ENCODE results near the gene RERG.

DNA sequence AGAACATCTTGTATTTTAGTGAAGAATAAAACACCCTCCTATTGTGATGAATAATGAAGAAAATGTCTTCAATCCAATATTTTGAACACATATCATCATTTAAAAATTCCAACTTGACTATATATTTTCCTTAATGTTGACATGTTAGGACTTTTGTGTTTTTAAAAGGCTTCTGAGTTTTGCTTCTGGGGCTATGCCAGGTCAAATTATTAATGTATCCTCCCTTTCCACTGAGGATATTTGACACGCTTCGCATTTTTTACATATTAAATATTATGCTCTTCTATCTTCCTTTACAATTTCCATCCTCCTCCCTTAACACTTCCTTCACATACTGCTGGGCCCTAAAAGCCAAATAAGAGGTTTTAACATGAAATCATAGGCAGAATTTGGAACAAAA lies 20.6 kb downstream of the RERG start:
- TF ChIP-seq RAD21 (conservative IDR thresholded peaks at IDR 0.05): no peak
- TF ChIP-seq, protein P1, sequence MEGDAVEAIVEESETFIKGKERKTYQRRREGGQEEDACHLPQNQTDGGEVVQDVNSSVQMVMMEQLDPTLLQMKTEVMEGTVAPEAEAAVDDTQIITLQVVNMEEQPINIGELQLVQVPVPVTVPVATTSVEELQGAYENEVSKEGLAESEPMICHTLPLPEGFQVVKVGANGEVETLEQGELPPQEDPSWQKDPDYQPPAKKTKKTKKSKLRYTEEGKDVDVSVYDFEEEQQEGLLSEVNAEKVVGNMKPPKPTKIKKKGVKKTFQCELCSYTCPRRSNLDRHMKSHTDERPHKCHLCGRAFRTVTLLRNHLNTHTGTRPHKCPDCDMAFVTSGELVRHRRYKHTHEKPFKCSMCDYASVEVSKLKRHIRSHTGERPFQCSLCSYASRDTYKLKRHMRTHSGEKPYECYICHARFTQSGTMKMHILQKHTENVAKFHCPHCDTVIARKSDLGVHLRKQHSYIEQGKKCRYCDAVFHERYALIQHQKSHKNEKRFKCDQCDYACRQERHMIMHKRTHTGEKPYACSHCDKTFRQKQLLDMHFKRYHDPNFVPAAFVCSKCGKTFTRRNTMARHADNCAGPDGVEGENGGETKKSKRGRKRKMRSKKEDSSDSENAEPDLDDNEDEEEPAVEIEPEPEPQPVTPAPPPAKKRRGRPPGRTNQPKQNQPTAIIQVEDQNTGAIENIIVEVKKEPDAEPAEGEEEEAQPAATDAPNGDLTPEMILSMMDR (IDR thresholded peaks at IDR 0.05; ENCODE audit: poor library complexity, severe bottlenecking): no peak
- TF ChIP-seq EZH2 (IDR thresholded peaks at IDR 0.05; ENCODE audit: borderline replicate concordance, insufficient read depth, low read length, poor library complexity, severe bottlenecking): no peak
- no peak for TF ChIP-seq TAF1 (IDR thresholded peaks at IDR 0.05; ENCODE audit: low read depth)
- TF ChIP-seq, protein P2, sequence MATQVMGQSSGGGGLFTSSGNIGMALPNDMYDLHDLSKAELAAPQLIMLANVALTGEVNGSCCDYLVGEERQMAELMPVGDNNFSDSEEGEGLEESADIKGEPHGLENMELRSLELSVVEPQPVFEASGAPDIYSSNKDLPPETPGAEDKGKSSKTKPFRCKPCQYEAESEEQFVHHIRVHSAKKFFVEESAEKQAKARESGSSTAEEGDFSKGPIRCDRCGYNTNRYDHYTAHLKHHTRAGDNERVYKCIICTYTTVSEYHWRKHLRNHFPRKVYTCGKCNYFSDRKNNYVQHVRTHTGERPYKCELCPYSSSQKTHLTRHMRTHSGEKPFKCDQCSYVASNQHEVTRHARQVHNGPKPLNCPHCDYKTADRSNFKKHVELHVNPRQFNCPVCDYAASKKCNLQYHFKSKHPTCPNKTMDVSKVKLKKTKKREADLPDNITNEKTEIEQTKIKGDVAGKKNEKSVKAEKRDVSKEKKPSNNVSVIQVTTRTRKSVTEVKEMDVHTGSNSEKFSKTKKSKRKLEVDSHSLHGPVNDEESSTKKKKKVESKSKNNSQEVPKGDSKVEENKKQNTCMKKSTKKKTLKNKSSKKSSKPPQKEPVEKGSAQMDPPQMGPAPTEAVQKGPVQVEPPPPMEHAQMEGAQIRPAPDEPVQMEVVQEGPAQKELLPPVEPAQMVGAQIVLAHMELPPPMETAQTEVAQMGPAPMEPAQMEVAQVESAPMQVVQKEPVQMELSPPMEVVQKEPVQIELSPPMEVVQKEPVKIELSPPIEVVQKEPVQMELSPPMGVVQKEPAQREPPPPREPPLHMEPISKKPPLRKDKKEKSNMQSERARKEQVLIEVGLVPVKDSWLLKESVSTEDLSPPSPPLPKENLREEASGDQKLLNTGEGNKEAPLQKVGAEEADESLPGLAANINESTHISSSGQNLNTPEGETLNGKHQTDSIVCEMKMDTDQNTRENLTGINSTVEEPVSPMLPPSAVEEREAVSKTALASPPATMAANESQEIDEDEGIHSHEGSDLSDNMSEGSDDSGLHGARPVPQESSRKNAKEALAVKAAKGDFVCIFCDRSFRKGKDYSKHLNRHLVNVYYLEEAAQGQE (IDR thresholded peaks at IDR 0.05; ENCODE audit: borderline replicate concordance): no peak
- TF ChIP-seq EP300 (conservative IDR thresholded peaks at IDR 0.05; ENCODE audit: poor library complexity, severe bottlenecking): no peak

Measured in neural cell (in vitro differentiated cells).